ENCODE results near the gene VWCE.

The VWCE gene, protein sequence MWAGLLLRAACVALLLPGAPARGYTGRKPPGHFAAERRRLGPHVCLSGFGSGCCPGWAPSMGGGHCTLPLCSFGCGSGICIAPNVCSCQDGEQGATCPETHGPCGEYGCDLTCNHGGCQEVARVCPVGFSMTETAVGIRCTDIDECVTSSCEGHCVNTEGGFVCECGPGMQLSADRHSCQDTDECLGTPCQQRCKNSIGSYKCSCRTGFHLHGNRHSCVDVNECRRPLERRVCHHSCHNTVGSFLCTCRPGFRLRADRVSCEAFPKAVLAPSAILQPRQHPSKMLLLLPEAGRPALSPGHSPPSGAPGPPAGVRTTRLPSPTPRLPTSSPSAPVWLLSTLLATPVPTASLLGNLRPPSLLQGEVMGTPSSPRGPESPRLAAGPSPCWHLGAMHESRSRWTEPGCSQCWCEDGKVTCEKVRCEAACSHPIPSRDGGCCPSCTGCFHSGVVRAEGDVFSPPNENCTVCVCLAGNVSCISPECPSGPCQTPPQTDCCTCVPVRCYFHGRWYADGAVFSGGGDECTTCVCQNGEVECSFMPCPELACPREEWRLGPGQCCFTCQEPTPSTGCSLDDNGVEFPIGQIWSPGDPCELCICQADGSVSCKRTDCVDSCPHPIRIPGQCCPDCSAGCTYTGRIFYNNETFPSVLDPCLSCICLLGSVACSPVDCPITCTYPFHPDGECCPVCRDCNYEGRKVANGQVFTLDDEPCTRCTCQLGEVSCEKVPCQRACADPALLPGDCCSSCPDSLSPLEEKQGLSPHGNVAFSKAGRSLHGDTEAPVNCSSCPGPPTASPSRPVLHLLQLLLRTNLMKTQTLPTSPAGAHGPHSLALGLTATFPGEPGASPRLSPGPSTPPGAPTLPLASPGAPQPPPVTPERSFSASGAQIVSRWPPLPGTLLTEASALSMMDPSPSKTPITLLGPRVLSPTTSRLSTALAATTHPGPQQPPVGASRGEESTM

DNA sequence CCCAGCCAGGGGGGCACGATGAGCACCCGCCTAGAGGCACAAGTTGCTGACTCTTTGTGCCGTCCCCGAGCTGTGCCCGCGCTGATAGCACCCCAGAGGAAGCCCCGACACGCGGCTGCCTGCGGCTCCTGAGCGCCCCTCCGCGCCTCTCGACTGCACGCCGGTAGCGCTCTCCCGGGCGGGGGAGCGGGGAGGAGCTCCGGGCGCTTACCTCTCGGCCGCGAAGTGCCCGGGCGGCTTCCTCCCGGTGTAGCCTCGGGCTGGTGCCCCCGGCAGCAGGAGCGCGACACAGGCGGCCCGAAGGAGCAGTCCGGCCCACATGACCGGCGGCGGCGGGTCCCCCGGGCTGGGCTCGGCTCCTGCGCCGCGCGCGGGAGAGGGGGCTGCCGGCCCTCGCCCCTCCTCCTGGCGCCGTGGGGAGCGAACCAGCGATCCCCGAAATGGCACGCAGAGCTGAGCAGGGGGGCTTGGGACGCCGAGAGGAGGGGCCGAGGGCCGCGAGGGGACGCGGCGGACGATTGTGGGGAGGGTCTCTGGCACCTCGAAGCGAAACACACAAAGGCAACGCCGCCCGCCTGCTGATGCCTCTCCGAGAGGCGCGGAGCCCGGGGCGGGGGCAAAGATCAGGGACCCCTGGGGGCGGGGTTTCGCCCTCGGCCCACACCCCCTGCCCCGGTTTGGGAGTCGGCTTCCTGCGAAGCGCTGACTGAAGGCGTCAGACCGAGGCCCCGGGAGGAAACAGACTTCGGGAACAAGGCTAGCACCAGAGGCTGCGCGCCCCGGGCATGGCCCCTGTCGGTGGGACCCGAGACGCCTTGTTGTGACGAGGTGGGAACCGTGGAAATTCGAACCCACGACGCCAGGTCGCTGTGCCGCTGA lies at the start of gene VWCE:
Gene VWCE, minus strand, starts transcription at position 600 of the 879 bp plus-strand sequence. Its CDS starts 279 bp downstream, at position 321.
- peak; percentile 25 to 31 for DNase-seq

DNA sequence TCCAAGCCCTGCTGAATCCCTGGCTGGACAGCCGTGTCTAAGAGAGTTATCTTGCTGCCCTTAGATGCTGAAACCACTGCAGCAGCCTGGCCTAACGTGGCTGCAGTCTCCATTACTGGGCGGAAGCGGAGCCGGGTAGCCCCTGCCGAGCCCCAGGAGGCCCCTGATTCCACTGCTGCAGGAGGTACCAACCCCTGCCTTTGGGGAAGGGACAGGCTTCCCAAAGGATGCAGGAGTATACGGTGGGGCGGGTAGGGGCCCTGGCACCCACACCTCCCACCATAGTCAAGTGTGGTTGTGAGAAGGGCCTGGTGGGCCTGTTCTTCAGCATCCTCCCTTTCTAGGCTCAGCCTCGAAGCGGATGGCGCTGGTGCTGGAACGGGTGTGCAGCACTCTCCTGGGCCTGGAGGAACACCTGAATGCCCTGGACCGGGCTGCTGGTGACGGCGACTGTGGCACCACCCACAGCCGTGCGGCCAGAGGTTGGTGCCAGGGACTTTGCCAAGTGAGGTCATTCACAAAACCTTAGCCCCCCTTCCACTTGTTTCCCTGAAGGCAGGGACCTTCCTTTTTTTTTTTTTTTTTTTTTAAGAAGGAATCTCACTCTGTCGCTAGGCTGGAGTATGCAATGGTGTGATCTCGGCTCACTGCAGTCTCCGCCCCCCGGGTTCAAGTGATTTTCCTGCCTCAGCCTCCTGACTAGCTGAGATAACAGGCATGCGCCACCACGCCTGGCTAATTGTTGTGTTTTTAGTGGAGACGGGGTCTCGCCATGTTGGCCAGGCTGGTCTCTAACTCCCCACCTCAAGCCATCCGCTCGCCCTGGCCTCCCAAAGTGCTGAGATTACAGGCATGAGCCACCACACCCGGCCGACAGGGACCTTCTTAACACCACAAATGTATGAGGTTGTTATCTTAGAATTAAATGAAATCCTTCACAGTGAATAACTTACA lies 49.0 kb upstream of the VWCE start:
- no peak for DNase-seq

DNA sequence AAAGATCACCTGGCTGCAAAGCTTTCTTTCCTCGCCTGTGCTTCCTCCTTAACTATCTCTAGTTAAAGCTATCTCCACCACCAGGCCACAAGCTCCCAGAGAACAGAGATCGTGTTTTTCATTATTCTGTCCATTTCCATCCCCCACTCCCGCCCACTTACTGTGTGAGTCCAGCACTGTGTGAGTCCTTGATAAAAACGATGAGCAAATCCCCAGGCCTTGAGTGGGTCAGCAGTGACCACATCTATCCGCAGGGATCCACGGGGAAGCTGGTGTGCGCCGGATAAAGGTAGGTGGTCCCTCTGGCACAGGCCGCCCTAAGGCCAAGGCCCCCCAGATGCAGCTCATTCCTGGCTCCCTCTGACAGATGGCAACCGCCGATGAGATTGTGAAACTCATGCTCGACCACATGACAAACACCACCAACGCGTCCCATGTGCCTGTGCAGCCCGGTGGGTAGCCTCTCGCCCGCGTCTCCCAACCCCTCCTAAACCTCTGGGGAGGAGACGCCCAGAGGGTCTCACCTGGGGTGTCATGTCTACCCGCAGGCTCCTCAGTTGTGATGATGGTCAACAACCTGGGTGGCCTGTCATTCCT lies 47.2 kb upstream of the VWCE start:
- DNase-seq, result no peak

DNA sequence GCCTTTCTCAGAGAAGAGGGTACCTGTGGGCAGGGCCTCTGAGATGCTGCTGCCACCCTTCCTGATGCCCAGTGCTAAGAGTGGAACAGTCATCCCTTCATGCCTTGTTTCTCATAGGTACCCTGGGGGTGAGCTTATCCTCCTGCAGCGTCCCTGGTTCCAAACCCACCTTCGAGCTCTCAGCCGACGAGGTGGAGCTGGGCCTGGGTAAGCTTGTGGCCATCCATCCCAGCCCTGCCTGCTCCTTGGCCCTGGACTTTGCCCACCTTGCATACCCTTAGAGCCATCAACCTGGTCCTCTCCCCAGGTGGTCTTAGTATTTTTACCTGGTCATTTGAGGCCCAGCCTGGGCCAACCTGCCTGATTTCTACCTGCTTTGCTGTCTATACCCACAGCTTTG lies 46.6 kb upstream of the VWCE start:
- no peak for DNase-seq

DNA sequence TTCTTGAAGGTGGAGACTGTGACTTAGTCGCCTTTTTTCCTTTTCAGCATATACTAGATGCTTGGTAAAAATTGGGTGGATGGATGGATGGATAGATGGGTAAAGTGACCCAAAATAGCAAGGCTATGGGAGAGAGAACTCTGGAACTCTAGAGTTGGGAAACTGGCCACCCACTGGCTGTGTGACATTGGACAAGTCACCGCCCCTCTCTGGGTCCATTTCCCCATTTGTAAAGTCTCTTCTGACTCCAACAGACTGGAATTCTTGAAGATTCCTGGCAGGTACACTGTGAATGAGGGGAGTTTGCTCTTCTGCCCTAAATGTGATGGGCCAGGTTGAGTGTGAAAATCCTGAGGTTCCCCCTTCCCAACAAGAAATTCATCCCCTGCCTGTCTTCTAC lies 45.9 kb upstream of the VWCE start:
- no peak for DNase-seq

DNA sequence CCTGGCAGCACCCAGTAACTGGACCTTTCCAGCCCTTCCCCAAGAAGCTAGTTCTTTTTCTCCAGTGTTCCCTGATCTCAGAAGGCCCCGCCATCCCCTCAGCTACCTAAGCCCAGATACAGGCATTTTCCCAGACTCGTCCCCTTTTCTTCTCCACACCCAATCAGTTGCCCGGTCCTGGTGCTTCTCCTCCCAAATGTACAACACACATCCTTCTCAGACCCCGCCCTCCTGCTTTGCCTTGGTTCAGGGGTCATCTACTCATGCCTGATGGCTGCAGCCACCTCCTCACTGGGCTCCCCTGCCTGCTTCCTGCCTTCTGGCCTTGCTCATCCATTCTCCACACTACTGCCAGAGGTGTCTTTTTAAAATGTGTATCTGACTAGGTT lies 44.4 kb upstream of the VWCE start:
- no peak for DNase-seq

DNA sequence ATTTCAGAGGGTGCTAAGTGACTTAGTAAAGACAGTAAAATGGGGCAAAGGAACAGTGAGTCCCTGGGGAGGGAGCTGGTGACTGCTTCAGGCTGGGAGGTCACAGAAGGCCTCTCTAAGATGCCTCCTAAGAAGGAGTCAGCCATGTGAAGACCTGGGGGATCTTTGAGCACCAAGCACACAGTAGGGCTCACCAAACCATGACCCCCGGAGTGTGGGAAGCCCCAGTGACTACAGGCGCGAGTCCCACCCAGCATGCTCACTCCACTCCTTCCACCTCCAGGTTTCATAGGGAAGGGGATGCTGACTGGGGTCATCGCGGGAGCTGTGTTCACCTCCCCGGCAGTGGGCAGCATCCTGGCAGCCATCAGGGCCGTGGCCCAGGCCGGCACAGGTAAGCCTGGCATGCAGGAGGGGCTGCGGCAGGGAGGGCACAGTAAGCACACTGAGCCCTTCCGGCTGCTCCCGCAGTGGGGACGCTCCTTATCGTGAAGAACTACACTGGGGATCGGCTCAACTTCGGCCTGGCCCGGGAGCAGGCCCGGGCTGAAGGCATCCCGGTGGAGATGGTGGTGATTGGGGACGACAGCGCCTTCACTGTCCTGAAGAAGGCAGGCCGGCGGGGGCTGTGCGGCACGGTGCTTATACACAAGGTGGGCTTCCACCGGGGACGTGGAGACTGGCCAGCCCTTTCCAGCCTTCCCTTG lies 43.8 kb upstream of the VWCE start:
- no peak for DNase-seq

DNA sequence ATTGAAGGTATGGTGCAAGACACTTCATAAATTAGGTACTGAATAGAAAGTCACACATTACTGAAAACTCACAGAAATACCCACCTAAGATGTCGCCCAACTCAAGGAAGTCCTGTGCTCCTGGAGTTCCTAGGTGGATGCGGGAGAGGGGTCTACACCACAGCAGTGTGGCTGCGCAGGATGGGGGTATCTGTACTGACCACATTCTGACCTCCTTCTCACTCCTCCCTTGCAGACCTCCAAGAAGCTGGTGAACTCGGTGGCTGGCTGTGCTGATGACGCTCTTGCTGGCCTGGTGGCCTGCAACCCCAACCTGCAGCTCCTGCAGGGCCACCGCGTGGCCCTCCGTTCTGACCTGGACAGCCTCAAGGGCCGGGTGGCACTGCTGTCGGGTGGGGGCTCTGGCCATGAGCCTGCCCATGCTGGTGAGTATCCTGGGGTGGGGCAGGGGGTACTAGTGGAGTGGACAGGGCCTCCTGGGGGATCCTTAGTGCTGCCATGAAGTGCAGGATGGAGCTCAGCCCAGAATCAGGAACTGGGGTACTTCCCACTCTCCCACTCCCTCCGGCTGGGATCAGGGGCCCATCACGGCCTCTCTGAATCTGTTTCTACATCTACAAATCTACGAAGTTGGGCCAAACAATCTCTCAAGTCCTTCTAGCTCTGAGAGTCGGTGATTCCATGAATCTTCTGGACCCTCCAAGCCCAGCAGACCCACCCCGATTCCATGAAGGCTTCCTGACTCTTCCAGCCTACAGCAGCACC lies 42.8 kb upstream of the VWCE start:
- DNase-seq, result no peak

DNA sequence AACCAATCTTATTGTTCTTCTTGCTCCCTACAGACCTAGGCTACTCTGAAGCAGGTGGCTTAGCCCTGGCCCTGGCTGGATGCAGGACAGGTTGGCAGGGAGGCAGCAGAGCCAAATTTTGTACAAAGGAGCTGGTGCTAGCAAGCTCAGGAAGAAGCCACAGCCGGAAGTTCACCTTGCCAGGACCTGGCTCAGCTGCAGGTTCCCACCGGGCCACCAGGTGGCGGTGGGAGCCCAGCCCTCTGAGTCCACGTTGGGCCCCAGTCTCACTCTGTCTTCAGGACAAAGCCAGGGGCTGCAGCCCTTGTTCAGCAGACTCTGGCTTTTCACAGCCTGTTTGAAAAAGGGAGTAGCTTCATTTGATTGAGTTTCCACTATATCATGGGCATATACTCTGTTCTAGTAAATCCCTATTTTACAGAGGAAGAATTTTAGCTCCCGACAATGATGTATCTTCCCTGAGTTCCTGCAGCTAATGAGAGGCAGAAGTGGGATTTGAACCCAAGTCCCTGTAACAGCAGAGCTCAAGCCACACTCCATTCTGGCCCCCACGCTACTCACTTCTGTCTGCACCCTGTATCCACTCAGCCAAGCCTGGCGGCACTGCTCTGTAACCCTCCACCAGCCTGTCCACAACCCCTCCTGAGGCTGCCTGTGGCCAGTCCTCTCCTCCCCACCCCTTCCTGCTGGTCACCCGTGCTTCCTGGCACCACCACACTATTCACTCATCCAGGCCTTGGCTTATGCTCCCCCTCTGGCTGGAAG lies 41.2 kb upstream of the VWCE start:
- peak; percentile 36 to 42 for DNase-seq

DNA sequence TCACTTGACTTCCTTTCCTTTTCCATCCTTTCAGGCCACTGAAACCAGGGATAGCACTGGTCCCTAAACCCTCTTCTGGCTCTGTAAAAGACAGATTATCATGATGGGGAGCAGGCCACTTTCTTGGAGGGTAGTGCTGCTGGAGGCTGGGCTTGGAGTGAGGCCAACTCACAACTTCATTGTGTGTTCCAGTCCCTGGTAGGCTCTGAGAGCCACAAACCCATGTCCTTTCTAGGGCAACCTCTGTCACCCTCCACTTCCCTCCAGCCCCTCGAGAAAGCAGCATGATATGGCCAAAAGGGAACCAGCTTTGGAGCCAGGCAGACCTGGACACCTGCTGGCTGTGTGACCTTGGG lies 40.2 kb upstream of the VWCE start:
- no peak for DNase-seq

DNA sequence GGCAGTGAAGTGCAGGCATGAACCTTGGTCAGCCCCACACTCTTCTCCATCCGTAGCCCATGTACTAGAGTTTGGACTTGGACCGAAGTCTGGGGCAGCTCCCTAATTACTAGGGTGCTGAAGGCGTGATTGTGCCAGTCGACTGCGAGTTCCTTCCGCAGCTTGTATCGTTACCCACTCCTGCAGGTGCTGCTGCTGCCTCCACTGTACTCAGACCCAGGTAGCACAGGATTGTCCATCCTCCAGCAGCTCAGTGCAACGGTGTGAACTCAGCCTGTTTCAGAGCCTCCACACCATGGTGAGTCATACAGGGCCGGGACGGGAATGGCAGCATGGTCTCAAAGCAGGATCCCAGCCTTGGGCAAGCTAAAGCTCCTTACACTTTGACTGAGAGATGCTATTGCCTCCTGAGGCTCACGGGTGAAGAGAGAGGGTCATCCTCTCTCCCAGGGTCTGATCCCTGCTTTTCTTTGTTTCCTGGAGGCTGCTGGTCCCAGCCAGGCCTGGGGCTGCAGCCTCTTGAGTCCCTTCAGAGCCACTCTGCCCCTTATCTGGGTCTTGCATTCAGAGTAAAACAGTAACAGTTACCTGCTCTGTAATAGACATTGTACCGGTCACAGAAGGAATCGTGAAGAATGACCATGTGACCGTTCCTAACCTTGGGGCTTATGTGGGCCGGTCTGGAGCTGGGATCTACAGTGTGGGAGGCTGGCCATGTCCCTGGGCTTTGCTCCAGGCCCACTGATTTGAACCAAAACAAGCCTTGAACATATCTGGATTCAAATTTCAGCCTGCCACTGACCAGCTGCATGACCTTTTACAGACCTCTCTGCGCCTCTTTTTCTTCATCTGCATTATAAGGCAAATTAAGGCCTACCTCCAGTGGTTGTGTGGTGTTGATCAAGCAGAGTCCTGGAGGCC lies 39.6 kb upstream of the VWCE start:
- DNase-seq, result no peak

DNA sequence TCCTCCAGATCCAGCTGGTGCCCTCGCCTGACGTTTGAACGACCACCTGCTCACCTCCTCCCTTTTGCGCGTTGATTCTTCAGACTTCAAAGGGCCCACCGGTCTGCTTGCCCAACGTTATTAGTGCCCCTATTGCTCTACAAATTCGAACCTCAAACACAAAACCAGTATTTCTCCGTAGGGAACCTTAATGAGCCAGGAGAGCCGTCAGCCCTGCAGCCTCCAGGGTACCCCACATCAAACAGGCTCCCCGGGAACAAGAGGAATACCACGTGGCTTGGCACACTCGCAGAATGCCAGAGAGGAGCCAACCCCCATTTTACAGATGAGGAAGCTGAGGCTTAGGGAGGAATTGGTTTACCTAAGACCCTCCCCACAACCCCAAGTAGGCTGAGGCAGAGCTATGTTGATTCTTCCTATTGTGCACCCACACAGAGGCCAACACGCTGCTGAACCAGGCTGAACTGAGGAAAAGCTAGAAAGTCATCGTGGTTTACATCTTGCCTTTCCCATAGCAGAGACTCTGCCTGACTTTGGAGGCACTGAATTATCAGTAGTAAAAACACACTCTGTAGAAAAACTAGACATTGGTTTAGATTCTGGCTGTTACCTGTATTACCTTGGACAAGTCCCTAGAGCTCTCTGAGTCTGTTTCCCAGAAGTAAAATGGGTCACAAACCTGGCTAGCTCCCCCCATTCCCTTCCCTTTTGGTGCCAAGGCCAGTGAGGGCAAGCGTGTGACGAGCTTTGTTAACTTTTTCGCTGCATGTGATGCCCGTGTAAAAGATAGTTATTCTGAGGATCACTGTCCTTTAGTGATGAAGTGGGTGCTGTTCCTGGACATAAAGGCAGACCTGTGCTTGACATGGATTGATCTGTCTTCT lies 38.7 kb upstream of the VWCE start:
- no peak for DNase-seq

DNA sequence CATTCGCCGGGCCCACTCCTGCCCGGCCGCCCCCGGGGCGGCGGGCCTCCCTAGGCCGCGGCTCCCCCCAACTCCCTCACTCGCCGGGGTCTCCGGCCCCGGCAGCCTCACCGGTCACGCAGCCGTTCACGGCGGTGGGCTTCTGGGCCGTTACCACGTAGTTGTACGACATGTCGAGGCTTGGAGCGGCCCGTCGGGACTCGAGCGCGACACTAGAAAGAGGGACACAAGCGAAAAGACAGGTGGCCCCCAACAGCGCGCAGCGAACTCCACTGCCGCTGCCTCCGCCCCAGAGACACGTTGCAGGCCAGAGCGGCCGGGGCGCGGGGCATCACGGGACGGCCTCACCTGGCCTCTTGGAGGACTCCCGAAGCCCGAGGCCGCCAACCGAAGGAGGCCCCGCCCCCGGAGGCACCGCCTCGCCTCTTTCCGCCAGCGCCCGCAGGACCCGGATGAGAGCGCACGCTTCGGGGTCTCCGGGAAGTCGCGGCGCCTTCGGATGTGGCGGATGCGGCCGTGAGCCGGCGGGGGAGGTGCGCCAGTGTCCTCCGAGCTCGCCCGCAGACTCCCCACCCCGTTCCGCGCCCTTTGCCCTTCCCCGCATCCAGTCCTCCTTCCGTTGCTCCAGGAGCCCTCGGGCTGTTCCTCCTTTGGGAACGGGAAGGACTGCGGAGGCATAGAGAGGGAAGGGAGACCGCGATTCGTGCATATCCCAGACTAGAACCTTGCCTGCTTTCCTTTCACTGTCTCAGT lies 37.9 kb upstream of the VWCE start, which contains the start of the genes DDB1 and TKFC:
Gene DDB1, minus strand, starts transcription at position 309 of the 753 bp plus-strand sequence. Its CDS starts 137 bp downstream, at position 172.
Gene TKFC, plus strand, starts transcription at position 432 of the 753 bp plus-strand sequence. CDS start 1,501 bp downstream, outside the sequence.
- peak; percentile 86 to 90 for DNase-seq

DNA sequence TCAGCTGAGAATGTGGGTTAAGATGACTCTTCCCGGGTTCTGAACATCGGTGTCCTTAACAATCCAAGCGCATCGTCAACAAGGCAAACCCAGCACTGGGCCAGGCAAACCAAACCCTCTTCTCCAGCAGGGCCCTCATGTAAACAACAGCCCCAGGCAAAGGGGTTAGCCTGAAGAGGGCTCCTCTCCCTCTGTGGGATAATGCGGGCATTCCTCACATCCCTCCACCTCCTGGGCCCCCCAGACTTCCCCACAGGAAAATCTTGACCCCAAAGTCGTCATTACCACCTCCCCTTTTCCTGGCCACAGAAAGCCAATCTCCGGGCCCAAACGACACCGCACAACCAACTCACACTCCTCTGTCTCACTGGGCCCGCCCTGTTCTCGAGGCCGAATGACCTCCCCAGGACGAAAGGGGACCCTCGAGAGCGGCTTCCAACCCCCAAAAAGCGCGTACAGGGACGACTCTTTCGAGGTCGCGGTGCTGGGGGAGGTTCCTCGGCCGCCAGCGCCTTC lies 37.2 kb upstream of the VWCE start:
- DNase-seq, result no peak

DNA sequence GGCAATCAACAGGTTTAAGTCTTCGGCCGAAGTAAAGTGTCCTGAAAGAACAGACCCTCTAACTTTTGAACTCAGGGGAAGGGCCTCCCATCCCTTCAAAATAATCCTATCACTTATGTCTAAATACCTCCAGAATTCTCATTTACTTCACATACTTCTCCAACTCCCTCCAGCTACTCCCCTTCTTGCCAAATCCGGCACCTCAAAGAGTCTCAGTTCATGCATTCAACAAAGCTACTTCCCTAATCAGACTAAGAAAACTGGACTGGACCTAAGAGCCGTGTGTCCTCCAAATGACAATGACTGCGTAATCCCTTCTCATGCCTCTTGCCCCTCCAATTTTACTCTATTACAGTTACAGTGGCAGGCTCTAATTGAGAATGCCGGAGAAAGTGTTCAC lies 36.5 kb upstream of the VWCE start:
- DNase-seq, result no peak
